Heart left ventricle (tissue), 13 donors: ENCODE results near the gene ZNF37A.
"Not testable (repeated sequence)": the region's sequence is repeated elsewhere in the genome, so short reads cannot be mapped to it uniquely, and the experiment has no call there.

Experiments used
- CTCF ChIP-seq, 12 donors: fragments of 200-600 bp; sonication (generic) in 4 of 12; IDR thresholded peaks; one replicate each; pipeline versions ENCODE4 v1.5.0 to v1.8.0; 2018 to 2022; ENCODE audit warnings: antibody characterized with exemption in 12 of 12, mild to moderate bottlenecking in 5 of 12
- POLR2A ChIP-seq, 2 donors: fragments of 450-650 bp; IDR thresholded peaks; one replicate each; pipeline ENCODE4 v1.6.1; 2017; ENCODE audit warnings: antibody characterized with exemption in 2 of 2, mild to moderate bottlenecking in 2 of 2, moderate library complexity in 2 of 2
- donor health status: ischemic (EF 13 %, LVEDD 7.1; RV severe dilation, severe dysfunction).
- donor health status: DM: no; HTN: yes; CAD: no.
- donor health status: DM: no; HTN: no; CAD: no.
- donor health status: ischemic (EF 25% LVEDD 6.9; RV normal size, moderate dysfunction).
- donor health status: ischemic (EF 25% LVEDD 5.7; RV mildly dilated, moderate dysfunction).
- donor health status: ischemic (EF 35%, LVEDD 5.7; RV mildly dilated, moderate dysfunction).
- donor health status: nonischemic (EF 11% LVEDD 7.7; RV severe dilation, severe dysfunction).
- donor health status: DM: yes; HTN: yes; CAD: no.
- donor health status: PGD.
- donor health status: ischemic (EF 29% LVEDD 5.4; RV normal size, mild dysfunction).
- donor health status: nonischemic (EF 23%, LVEDD 6.1; RV moderate dilation, normal function).

- not testable (repeated sequence) for TF ChIP-seq CTCF, POLR2A (IDR thresholded peaks at IDR 0.05)
Observed at GRCh38 chr10:38055274-38055894, 38.8 kb upstream of the ZNF37A start.
